ENCODE results near the gene PFDN2.

PFDN2 gene

DNA sequence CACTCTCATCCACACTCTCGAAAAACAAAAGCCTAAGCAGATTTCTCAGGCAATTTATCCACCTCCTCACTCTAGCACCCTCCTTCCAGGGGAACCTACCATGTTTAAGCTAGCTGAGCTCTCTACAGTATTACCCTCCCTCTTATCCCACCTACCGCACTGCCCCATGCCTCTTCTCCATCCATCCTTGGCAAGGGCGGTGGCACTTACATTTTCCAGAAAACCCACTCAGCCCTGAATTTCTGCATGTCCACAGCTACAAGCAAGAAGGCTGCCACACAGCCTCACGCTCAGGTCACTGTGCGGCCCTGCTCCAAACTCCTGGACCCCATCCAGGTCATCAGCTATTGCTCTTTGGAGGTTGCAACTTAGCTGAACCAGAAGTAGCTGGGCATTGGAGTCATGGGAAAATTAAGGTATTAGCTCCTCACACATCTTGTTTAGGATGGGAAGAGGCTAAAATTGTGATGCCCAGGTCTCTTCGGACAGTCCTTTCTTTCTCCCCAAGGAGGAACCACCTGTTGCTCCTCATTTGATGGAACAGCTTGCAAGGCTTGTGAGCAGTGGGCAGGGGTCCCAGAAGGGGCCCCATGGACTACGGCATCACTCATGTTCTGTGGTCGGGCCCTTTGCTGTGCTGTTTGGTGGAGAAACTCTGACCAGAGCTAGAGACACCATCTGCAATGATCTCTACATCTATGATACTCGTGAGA lies 18.6 kb downstream of the PFDN2 start:
- ATAC-seq = no peak
- DNase-seq = no peak

DNA sequence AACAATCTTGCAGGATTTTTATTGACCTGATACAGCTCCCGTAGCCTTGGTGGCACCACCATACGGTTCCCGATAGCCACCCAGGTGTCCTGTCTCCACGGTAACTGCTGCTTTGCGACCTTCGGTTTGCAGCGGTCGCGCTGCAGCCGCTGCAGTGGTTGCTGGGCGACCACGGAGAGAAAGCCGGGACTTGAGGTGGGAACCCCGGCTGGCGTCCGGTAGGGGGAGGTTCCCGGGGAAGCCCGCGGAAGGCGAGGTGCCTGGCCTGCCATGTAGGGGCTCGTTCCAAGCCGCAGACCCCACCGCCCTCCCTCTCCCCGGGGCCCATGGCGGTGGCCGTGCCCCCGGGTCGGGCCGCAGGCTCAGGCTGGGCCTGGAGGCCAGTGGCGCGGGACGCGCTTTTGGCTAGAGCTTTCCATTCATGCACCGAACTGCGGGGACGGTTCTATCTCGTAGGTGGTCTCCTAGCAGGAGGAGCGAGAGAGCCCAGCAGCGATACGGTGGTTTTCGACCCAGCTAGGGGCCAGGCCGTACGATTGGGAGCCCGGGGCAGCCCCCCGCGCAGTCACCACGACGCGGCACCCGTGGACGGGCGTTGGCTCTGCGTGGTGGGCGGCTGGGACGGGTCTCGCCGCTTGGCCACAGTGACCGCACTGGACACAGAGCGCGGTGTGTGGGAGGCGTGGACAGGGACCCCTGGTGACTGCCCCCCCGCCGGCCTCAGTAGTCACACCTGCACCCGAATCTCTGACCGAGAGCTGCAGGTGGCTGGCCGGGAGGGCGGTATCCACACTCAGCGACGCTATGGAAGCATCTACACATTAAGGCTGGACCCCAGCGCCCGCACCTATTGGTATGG lies 19.4 kb downstream of the PFDN2 start, which contains the start of gene KLHDC9:
KLHDC9 (plus strand) TSS at position 152 of the 859 bp plus-strand sequence; CDS start at position 327, 175 bp downstream.
- DNase-seq (peak; percentile 78), ATAC-seq (peak; percentile 74)

DNA sequence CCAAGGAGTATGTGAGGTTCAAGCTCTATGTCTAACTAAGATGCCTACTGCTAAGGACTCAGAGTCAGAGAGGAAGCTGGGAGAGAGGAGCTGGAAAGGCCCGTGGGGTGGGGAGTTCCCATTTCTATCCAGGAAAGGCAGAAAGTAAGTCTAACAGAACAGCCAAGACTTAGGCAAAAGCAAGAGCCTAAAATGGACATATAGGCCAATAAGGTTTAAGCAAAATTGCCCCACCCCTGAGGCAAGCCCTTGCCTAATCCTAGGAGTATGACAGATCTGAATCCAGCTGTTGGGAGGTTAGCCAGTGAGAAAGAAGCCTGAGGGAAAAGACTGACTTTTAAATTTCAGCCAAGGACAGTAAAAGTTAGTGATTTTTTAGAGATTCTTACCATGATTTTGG lies 21.3 kb downstream of the PFDN2 start:
- DNase-seq (no peak), ATAC-seq (no peak)

DNA sequence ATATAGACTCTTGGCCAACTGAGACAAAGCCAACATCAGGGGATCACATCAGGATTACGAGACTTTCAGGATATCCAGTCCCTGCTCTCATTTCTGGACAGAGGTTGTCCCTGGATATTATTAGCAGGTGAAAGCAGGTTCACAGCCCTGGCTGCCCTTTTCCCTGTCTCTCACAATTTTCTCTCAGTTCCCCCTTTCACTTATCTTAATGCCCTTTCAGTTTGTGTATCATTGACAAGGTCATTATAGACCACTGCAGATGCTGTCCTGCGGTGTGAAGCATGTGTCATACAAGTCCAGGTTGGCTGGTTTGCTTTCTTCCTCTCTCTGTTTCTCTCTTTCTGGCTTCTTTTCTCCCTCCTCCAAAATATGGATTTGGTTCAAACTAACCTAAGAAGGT lies 21.8 kb downstream of the PFDN2 start:
- ATAC-seq (no peak), DNase-seq (no peak)

DNA sequence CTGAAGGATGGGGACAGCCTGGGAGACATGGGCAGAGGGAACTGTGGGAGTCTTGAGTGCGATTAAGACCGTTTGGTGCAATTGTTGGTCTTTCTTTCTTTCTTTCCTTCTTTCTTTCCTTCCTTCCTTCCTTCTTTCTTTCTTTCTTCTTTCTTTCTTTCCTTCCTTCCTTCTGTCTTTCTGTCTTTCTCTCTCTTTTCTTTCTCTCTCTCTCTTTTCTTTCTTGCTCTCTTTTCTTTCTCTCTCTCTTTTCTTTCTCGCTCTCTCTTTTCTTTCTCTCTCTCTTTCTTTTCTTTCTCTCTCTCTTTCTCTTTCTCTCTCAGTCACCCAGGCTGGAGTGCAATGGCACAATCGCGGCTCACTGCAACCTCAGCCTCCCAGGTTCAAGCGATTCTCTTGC lies 22.6 kb downstream of the PFDN2 start:
- no peak for ATAC-seq
- DNase-seq = no peak

DNA sequence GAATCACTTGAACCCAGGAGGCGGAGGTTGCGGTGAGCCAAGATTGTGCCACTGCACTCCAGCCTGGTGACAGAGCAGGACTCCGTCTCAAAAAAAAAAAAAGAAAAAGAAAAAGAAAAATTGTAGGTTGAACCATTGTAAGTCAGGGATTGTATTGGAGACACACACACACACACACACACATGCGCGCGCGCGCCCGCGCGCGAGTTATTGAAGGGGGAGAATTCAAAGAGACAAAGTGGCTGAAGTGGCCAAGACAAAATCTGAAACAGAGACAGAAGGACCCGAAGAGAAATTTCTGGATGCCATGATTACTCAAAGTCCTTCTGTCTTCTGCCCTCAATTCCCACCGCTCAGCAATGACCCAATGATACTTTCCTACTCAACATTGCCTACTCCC lies 23.4 kb downstream of the PFDN2 start:
- DNase-seq = no peak
- no peak for ATAC-seq

DNA sequence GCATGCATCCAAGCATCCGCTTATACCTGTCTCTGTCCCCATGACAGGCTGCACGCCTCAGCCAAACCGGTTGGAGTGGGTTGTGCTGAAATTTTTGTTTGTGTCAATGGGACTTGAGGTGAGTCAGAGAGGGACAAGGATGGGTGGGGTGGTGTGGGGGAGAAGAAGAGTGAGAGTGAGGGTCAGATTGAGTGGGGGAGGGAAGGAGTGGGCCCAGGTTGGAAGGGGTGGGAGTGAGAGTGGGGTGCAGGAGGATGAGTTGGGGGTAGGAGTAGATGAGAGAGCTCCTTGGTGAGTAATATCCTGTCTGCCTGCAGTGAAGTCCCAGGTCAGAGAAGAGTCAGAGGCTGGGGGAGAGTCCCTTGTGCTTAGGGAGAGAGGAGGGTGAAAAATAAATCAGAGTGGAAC lies 25.2 kb downstream of the PFDN2 start:
- ATAC-seq (peak; percentile 95), DNase-seq (peak; percentile 51)

DNA sequence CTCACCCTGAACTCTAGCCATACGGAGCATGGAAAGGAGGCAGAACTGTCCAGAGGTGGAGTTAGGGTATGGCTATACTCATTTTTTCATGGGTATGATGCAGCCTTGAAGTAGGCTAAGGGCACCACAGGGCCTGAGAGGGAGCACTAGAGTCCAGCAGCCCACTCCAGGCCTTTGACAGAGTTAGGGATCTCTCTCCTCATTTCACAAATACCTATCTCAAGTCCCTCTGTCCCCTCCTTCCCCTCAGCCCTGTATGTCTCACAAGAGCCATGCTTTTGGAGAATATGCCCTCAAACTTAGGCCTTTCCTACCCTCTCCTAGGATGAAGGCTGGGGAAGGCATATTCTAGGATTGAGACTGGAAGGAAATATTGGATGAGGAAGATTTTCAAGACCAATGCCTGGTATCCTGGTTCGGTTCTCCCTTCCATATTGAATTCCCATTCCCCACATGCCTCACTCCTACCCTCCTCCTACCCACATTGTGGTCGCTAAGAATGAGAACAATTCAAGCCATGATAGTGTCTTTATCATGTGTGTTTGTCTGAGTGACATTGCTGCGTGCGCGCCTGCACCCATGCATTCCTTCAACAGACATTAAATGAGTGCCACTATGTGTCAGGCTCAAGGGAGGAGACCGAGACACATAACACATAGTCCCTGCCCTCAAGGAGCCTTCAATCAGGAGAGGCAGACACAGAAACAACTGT lies 25.9 kb downstream of the PFDN2 start:
- ATAC-seq = peak; percentile 2

DNA sequence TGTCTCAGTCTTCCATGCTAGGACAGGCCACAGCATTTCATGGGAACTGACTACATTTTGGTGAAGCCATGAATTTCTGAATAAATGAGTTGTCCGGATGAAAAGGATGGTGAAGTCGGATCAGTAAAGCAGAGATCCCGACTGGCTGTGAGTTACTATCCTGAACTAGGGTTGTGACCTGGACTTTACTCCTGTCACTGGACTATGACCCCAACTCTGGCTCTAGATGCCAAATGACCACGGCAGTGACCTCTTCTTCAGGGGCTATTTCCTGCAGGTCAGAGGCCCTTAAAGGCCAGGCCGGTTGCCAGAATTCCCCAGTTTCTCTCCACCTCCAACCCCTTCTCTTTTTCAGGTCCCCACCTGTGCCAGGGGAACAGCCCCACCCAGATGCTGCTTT lies 26.7 kb downstream of the PFDN2 start:
- no peak for ATAC-seq
- DNase-seq = no peak

More for the DNA sequence above, 25.9 kb downstream of the PFDN2 start:
- no peak for DNase-seq

DNA sequence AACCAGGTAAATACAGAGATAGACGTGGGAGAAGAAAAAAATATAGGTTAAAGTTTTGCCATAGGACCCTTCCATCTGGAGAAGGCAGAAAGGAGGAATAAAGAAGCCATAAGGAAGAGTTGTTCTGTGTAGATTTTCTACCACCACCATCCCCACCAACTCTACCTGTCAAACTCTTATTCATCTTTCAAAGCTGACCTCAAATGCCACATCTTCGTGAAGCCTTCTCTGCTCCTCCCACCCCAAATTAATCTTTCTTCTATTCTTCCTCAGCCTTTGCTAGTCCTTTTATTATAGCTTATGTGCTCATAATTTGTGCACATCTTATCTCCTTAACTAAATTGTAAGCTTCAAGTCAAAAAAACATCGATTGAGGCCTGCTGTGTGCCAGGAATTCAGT lies 27.2 kb downstream of the PFDN2 start:
- ATAC-seq = peak; percentile 44

DNA sequence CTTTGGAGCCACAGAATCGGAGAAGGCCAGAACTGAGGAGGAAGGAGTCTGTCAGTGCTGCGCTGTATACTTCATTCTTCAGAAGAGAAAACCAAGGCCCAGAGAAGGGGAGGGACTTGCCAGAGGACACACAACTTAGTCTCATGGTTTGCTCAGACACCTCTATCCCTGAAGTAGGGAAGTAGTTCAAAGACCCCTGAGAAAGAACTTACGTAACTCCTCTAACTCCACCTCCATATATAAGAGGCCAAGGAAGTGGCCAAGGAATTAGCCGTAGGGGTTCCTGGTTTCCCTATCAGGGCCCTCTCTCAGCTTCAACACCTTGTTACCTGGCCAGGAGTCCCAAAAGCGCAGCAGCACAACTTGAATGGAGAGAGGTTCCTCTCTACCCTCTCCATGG lies 27.9 kb downstream of the PFDN2 start:
- DNase-seq (no peak), ATAC-seq (no peak)

More for the DNA sequence above, 27.2 kb downstream of the PFDN2 start:
- DNase-seq = no peak

DNA sequence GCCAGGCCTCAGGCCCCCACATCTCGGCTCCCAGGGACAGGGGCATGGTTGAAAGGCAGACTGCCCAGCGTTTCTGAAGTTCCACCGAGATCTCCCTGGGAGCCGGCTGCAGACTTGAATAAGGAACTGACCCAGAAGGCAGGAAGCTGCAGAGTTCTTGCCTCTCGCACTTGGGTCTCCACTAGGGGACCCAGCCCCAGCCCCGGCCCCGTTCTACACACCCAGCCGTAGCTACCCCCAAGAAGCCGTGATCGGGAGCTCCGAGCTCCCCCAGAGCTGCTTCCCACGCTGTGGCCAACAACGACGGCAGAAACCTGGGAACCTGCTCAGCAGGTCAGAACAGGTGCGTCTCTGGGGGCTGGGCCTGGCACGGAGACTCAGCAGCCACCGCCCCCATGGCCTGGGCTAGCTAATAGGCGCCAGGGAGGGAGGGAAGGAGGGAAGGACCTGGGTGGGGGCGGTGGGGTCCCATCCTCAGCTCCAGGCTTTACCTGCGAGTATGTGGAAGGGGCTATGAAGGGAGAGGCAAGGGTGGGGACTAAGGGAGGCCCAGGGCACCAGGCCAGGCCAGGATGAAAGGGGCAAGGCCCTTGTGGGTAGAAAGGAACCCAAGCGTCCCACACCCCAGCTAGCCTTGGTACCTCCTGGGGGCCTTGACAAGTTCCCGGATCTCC lies 28.4 kb downstream of the PFDN2 start, which contains the start of gene NECTIN4:
NECTIN4 (minus strand) TSS at position 308 of the 674 bp plus-strand sequence; CDS start at position 46, 262 bp downstream.
- ATAC-seq (no peak), DNase-seq (no peak)

DNA sequence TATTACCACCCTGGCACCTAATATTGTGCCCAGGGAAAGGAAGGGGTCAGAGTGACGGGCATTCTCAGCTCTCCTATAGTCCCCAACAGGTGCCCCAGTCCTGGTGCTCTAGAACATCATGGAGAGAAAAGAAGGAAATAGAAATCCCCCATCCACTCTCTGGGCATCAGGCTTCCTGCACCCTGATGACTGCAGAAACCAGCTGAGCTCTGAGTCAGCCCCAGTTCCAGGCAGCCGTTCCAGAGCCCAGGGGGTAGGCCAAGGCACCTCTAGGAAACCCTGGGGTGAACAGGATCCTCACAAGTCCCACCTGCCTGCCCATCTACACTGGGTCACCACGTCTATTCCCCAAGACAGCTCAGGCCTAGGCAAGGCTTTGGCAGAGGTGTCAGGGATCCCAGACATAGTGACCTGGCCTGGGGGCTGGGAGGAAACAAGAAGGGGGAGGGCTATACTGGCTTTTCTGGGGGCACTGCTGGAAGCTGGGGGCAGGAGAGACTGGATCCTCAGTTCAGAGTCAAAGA lies 29.2 kb downstream of the PFDN2 start:
- no peak for ATAC-seq
- no peak for DNase-seq

DNA sequence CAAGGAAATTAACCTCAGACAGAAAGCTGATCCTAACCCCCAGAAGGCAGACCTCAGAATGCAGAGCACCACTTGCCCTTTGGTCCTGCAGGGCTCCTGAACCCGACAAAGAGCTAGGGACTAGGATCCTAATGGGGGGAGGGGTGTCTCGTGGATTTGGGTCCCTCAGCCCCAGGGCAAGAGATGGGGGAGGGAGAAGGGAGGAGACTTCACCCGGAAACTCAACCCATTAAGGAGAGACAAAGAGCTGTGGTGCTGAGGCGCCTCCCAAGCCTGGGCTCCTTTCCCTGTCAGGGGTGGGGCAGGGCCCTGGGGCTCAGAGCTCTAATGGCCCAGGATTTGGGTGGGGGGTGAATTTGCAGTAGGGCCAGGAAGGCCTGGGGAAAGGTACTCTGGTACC lies 31.4 kb downstream of the PFDN2 start:
- ATAC-seq (no peak), DNase-seq (no peak)

DNA sequence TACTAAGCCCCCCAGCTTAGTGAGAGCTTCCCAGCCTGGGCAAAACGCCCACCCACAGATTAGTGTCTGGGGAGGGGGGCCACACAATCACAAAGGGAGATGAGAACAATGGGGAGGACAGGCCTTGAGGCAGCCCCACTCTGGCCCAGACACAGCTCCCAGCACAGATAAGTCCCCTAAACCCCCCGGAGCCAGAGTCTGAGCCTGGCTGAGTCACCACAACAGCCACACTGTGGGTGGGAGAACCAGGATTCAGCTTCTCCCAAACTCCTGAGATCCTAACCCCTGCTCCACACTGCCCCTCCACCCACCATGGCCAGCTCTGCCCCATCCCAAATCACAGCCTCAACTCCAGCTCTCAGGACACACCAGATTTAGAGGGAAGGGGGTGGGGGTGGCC lies 32.7 kb downstream of the PFDN2 start:
- no peak for DNase-seq
- ATAC-seq = no peak

DNA sequence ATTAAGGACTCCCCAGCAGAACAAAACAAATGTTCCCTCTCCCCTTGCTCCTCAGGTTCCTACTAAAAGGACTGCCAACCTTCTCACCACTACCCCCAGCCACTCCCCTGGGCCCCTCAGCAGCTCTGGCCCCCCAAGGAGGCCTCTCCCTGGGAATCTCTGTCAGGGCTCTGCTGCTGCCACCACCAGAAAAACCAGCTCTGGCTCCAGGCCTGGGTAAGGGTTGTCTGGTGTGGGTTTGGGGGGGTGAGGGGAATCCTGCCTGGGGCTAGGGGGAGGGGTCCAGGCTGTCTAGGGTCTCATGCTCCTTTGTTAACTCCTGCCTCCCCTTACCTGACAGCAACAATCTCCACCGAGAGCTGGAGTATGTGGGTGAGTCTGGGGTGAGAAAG lies 33.2 kb downstream of the PFDN2 start:
- ATAC-seq = no peak
- no peak for DNase-seq

DNA sequence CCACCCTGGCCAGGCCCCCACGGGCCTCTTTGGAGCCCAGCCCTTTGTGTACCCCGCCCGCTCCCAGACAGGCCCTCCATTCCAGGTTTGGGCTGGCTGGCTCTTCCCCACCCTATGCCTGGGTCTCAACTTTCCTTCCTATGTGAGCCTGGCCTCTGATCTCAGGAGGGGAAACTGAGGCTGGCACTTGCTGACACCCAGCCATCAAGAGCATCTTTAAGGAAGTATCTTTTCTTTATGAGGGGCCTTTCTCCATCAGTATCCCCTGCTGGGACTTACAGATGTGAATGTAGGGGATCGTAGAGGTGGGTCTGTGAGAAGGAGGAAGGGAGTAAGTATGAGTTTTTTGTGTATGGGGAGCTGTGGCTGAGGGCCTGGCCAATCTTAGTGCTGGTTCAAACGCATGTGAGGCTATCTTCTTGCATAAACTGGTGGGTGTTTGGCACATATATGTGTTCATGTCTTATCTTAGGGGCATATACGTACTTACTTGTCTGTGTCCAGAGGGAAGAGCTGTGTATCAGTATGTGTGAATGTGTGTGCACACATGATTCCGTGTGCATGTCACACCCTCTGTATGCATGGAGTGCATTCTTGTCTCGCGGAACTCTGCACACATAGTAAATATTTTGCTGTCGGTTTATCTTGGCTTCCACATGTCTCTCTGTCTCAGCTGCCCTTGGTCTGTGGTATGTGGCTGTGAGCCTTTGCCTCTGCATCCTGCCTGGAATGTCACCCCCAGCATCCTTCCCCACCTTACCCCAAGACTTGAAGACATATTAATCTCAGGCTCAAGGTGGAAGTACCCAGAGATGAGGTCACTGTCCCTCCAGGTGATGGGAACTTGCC lies 33.9 kb downstream of the PFDN2 start:
- ATAC-seq = no peak

DNA sequence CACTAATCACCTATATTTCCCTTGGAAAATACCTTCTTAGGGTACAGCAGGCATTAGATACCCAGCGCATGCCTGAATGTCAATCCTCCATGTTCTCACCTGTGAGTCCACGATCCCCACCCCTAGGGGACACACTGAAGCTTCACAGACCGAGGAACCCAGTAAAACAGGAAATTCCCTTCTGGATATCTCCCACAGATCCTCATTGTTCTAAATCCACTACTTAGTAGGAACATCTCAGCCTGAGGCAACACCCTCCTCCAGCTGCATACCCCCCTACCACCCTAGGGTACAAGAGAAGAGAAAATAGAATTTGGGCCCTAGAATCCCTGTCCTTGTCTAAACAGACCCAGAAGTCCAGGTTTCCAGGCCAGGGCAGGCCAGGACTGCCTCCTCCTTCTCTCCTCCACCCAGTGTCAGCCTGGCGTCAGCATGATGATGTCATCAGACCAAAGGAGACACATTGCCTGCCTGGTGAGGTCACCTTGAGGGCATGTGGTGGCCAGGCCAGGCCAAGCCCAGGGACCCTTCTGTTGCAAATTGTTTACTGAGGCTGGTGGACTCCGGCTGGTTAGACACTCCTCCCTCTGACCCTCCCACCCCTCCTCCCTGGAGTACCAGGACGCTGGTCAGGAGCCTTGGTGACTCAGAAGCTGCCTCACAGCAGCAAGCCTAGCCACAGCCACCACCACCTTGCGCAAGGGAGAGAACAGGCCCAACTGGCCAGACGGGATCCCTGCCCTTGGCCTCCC lies 34.7 kb downstream of the PFDN2 start:
- ATAC-seq = peak; percentile 37
- DNase-seq = no peak

More for the DNA sequence above, 33.9 kb downstream of the PFDN2 start:
- DNase-seq = no peak

DNA sequence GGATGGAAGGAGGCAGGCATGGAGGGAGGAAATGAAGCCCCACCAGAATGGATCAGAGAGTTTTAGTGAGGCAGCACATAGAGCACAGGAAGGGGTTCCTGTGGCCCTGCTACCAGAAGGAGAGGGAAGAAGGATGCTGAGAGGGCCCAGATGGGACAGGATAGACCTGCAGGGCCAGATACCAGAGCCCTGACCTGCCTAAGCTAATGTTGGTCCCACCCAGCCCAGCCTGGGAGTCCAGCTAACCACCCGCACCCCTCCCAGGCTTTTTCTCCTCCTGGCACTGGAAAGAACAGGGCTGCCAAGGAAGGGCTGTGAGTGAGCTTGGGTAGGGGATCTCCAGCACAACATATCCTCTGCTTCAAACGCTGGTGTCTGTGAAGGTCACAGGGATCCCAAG lies 35.4 kb downstream of the PFDN2 start:
- DNase-seq (no peak), ATAC-seq (no peak)

DNA sequence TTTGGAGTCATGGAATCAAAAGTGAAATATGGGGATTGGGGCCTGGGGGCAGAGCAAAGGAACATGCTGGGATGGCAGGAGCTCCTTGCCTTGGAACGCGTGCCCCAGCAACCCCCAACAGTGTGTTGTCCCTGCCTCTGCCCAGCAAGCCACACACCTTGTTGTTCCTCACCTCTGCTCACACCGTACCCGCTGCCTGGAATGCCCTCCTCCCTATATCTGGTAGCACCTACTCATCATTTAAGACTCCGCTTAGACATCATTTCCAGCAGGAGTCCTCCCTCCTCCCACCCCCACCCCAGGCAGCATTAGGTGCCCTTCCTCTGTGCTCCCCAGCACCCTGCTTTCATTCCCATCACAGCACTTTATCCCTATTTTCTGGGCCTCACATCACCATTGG lies 36.3 kb downstream of the PFDN2 start:
- DNase-seq = no peak
- no peak for ATAC-seq

Measured in stimulated activated naive CD8-positive, alpha-beta T cell treated with anti-CD3 and anti-CD28 coated beads, Interleukin-15, Interleukin-2, amounts not matched to agents 100 U/mL and 50 U/mL, for 24 hours (primary cell).